GM12872 (cell line): ENCODE results near the gene DLG1.

Source experiments
- TF ChIP-seq, protein P1 (sequence below): IDR thresholded peaks from 3 replicates; pipeline ENCODE4 v1.5.1; 2011; ENCODE audit warnings: low read depth, mild to moderate bottlenecking, low read length, moderate library complexity; ENCODE audit not compliant: insufficient read depth

Gene DLG1

DNA sequence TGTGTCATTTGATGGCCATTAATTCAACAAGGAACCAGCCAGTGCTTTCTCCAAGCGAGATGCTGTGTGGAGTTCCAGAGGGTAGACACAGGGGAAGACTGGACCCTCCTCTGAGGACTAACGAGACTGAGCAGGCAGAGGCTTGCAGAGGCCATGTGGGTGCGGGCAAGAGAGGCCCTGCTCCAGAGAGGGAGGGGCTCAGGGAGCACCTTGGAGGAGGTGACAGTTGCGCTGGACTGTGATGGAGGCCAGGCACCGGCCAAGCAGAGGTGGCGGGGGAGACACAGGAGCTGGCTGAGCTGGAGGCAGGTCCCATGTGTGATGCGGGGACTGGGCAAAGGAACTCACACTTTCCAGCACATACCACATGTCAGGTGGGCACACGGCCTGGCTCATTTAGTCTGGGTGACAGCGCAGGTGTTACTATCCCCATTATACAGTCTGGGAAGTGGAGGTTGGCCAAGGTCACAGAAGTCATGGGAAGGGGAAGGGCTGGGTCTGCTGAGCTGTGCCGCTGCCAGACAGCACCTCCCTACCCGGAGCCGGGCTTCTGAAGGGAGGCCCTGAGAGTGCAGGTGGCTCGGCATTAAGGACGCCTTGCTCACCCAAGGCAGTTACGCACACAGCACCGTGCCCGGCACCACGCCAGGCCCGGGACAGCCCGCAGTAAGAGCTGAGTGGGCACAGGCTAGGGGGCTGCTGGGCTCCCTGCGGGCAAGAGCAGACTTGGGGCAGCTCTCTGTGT lies 272.5 kb downstream of the DLG1 start:
- TF ChIP-seq, protein P1, sequence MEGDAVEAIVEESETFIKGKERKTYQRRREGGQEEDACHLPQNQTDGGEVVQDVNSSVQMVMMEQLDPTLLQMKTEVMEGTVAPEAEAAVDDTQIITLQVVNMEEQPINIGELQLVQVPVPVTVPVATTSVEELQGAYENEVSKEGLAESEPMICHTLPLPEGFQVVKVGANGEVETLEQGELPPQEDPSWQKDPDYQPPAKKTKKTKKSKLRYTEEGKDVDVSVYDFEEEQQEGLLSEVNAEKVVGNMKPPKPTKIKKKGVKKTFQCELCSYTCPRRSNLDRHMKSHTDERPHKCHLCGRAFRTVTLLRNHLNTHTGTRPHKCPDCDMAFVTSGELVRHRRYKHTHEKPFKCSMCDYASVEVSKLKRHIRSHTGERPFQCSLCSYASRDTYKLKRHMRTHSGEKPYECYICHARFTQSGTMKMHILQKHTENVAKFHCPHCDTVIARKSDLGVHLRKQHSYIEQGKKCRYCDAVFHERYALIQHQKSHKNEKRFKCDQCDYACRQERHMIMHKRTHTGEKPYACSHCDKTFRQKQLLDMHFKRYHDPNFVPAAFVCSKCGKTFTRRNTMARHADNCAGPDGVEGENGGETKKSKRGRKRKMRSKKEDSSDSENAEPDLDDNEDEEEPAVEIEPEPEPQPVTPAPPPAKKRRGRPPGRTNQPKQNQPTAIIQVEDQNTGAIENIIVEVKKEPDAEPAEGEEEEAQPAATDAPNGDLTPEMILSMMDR, result no peak

DNA sequence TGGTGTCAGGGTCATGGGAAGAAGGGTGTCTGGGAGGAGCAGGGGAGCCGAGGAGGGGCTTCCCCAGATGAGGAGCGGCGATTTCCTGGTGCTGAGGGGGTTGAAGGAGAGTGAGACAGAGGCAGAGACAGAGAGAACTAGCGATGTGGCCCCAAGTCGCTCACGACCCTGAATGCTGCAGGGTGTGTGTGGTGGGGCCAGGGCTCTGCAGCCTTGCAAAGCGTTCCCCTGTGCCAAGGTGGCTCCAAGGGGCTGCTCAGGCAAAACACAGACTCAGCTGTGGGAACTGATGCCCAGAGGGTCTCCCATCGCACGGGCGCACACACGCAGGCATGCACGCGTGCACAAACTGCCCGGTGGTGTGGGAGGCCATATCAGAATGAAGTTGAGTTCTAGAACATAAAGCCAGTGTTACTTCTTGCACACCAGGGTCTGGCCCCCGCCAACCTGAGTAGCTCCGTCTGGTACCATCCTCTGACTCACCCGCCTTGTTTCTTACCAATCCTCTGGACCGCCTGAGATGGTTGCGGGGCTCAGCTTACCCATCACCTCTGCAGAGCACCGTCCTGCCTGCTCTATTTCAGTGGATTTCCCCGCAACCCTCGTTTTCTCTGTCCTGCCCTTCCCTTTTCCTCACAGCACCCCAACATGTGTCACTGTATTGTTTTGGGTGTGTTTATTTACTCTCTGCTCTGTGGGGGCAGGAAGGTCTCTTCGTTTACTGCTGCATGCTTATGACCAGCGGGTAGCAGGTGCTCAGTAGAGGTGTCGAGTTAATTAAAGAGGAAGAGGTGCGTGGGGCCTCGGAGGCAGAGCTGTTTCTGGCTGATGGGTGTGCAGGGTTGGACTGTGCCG lies 273.3 kb downstream of the DLG1 start:
- TF ChIP-seq, protein P1, result no peak

DNA sequence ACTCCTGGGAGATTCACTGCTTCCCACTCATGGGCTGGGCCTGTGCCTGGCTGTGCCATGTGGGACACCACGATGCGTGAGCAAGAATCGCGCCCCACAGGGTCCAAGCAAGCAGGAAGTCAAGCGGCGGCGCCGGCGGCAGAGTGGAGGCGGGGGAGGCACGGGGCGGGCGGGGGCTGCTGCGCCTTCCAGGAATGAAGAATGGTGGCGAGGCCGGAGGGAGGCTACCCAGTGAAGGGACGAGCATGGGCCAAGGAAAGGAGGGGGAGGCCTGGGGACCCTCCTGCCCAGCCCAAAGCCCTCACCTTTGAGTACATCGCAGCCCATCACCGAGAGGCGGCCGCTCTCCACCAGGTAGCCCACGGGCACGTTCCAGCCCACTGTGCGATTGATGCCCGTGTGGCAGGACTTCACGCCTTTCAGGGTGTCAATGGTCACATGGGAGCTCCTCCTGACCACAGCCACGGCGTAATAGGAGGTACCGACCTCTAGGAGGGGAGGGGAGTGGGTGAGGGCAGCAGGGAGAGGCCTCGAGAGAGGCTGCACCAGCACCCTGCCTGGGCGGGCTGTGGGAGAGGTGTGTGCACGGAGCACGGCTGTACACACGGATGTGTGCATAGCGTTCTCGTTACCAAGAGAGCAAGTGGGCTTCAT lies 274.3 kb downstream of the DLG1 start:
- TF ChIP-seq, protein P1, result no peak

DNA sequence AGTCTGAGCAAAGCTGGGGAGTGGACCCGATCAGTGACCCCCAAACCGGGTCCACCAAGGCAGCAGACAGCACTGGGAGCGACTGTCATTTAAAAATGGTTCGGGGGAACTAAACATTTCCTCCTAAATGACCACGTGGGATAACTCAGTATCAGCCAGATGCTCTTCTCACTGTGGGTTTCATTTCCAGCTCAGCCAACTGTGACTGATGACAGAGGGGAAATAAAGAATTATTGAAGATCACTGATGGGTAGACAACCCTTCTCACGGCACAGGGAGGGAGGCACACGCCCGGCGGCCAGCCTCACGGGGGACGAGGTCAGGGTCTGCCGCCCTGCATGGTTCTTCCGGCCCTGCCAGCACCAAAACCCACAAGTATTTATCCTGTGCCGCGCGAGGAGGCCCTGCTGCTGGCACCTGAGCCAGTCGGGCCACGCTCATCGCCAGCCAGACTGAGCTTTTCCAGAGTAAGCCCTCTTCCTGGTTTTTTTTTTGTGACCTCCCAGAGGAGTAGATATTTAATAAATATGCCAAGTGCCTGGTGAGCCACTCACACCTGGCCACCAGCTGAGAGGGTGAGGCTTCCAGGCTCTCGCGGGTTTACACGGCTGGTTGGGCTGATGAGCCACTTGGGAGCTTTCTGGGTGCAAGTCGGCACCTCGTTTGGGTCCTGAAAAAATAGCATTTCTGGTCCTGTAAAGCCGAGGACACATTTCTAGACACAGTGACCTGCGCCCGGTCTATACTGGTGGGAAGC lies 275.0 kb downstream of the DLG1 start:
- TF ChIP-seq, protein P1, result no peak

DNA sequence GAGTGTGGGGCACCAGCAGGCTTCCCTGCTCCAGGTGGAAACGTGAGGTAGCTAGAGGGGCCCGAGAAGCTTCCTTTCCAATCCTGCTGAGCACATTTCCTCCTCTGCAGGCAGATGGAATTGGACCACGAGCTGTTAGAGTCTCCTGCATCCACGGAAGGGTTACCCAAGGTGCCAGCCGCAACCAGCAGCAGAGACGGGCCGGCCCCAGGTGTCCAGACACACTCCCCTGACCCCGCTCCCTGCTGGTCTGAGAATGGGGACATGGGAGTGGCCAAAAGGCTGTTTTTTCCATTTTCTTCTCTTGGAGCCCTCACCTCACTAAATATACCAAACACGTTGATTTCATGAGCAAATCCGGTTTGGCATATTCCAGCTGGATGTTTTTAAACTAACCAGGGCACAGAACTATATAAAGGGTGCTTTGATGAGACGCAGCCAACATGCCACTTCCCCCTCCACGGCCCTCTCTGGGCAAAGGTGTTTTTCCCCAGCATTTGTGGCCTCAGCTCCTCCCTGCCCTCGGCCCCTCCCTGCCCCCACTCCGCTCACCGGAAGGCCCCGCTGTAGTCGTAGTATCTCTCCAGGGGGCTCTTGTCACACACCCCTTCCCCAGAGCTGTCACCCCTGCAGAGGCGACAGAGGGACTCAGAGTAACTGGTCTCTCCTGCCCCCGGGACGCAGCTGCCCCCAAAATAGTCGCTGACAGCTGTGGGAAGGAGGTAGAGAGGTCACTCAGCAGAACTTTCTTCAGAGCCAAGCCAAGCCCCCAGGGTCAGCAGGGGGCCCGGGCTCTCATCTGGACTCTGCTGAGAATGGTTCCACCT lies 275.8 kb downstream of the DLG1 start:
- TF ChIP-seq, protein P1, result no peak

DNA sequence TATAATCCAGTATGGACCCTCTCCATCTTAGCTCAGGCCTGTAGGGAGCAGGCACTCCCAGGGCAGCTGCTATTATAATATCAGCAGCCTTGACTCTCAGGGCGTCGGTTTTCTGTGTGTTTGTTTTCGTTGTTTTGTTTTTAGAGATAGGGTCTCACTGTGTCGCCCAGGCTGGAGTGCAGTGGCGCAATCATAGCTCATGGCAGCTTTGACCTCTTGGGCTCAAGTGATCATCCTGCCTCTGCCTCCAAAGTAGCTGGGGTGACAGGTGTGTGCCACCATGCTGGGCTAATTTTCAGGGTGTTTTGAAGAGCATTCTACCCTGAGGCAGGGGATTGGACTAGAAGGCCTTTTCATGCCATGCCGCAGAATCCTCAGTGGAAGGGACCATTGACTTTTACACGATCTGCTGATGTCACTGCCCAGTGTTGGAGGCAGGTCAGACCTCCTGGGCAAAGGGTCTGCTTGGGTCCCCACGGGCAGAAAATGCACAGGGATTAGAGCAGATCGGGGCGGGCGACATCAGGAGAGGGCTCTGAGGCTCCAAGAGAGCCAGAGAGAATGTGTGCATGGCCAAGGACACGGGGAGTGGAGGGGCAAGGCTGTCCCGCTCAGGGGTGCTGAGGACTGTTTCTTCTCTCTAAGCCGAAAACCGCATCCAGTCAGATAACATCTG lies 276.5 kb downstream of the DLG1 start:
- TF ChIP-seq, protein P1, result no peak
